Subcutaneous abdominal adipose tissue (tissue), 5 donors: Measurements from ENCODE around the gene ST6GAL2.
A peak's percentile ranks its signal among the peaks of the same experiment; 100 is the strongest.

Experiments
- H3K27ac ChIP-seq: one replicate; pipeline ENCODE4 v1.7.0; 2013; ENCODE audit warnings: low read depth, mild to moderate bottlenecking, inconsistent platforms, low read length, moderate library complexity
- H3K27me3 ChIP-seq, 5 donors: one replicate each; pipeline ENCODE4 v1.7.0; 2013; ENCODE audit warnings: low read length in 5 of 5, inconsistent platforms in 1 of 5; ENCODE audit not compliant: control insufficient read depth in 5 of 5, insufficient read depth in 4 of 5
- H3K36me3 ChIP-seq, 5 donors: one replicate each; pipeline ENCODE4 v1.7.0; 2013; ENCODE audit warnings: low read length in 5 of 5; ENCODE audit not compliant: control insufficient read depth in 5 of 5, insufficient read depth in 5 of 5
- H3K4me1 ChIP-seq, 5 donors: one replicate each; pipeline ENCODE4 v1.7.0; 2013; ENCODE audit warnings: low read length in 5 of 5, mild to moderate bottlenecking in 3 of 5, moderate library complexity in 1 of 5; ENCODE audit not compliant: control insufficient read depth in 5 of 5, insufficient read depth in 5 of 5
- H3K4me3 ChIP-seq, 5 donors: one replicate each; pipeline ENCODE4 v1.7.0; 2013; ENCODE audit warnings: low read length in 5 of 5, low read depth in 1 of 5
- H3K9ac ChIP-seq, 5 donors: one replicate each; pipeline ENCODE4 v1.7.0; 2013; ENCODE audit warnings: low read length in 5 of 5, mild to moderate bottlenecking in 4 of 5, moderate library complexity in 3 of 5
- H3K9me3 ChIP-seq, 5 donors: one replicate each; pipeline ENCODE4 v1.7.0; 2013; ENCODE audit warnings: low read length in 5 of 5; ENCODE audit not compliant: control insufficient read depth in 5 of 5
- donor health status: healthy.
- donor health status: healthy.
- donor health status: healthy.
- donor health status: healthy.
- donor health status: healthy.

The ST6GAL2 gene

GRCh38 chr2:106866641-106867040, 19.3 kb downstream of the ST6GAL2 start:
- H3K9ac ChIP-seq = no peak overlapping the region
- H3K27ac ChIP-seq = no peak overlapping the region
- H3K9me3 ChIP-seq = no peaks in the 10 kb centered on the region
- no peaks in the 10 kb centered on the region for H3K36me3 ChIP-seq
- peaks cover 0 to 15% (median 12%) of the 10 kb centered on the region in 5 donors for H3K4me1 ChIP-seq
- peak overlapping the region in 1 of 5 donors; percentile 6 for H3K4me3 ChIP-seq
- H3K27me3 ChIP-seq = no peaks in the 10 kb centered on the region

- no peak overlapping the region for H3K27ac ChIP-seq
- H3K27me3 ChIP-seq = no peaks in the 10 kb centered on the region
- peaks cover 0 to 15% (median 12%) of the 10 kb centered on the region in 5 donors for H3K4me1 ChIP-seq
- H3K9me3 ChIP-seq = peaks cover 0 to 8% (median 6%) of the 10 kb centered on the region in 5 donors
- no peaks in the 10 kb centered on the region for H3K36me3 ChIP-seq
- no peak overlapping the region for H3K4me3 ChIP-seq
- no peak overlapping the region for H3K9ac ChIP-seq
Measured at GRCh38 chr2:106864051-106864450, 21.9 kb downstream of the ST6GAL2 start.

GRCh38 chr2:106863387-106863786, 22.6 kb downstream of the ST6GAL2 start:
- Histone ChIP-seq H3K27me3 (no peaks in the 10 kb centered on the region), H3K4me3 (no peak overlapping the region), H3K9me3 (peaks cover 6 to 15% (median 13%) of the 10 kb centered on the region in 5 donors), H3K4me1 (peaks cover 0 to 15% (median 12%) of the 10 kb centered on the region in 5 donors), H3K27ac (no peak overlapping the region), H3K36me3 (no peaks in the 10 kb centered on the region), H3K9ac (no peak overlapping the region)

- Histone ChIP-seq H3K27ac (no peak overlapping the region), H3K4me3 (no peak overlapping the region), H3K4me1 (no peaks in the 10 kb centered on the region), H3K9ac (no peak overlapping the region), H3K36me3 (no peaks in the 10 kb centered on the region), H3K9me3 (peaks cover 6 to 18% (median 17%) of the 10 kb centered on the region in 5 donors), H3K27me3 (no peaks in the 10 kb centered on the region)
Measured at GRCh38 chr2:106859498-106859897, 26.5 kb downstream of the ST6GAL2 start.

GRCh38 chr2:106858810-106859209, 27.2 kb downstream of the ST6GAL2 start:
- Histone ChIP-seq H3K9ac (no peak overlapping the region), H3K9me3 (peaks cover 6 to 18% (median 17%) of the 10 kb centered on the region in 5 donors), H3K36me3 (no peaks in the 10 kb centered on the region), H3K4me1 (no peaks in the 10 kb centered on the region), H3K4me3 (peak overlapping the region in 1 of 5 donors; percentile 33), H3K27ac (no peak overlapping the region), H3K27me3 (no peaks in the 10 kb centered on the region)

GRCh38 chr2:106857882-106858478, 28.0 kb downstream of the ST6GAL2 start:
- Histone ChIP-seq H3K4me3 (no peak overlapping the region), H3K27me3 (no peaks in the 10 kb centered on the region), H3K36me3 (no peaks in the 10 kb centered on the region), H3K4me1 (no peaks in the 10 kb centered on the region), H3K27ac (no peak overlapping the region), H3K9me3 (peaks cover 6 to 18% (median 17%) of the 10 kb centered on the region in 5 donors), H3K9ac (no peak overlapping the region)

GRCh38 chr2:106853631-106854030, 32.3 kb downstream of the ST6GAL2 start:
- Histone ChIP-seq H3K4me3 (no peak overlapping the region), H3K4me1 (peaks cover 0 to 15% (median 8%) of the 10 kb centered on the region in 5 donors), H3K27me3 (no peaks in the 10 kb centered on the region), H3K27ac (no peak overlapping the region), H3K9me3 (peaks cover 2 to 8% (median 5%) of the 10 kb centered on the region in 5 donors), H3K9ac (no peak overlapping the region), H3K36me3 (no peaks in the 10 kb centered on the region)

GRCh38 chr2:106851881-106852501, 34.0 kb downstream of the ST6GAL2 start:
- Histone ChIP-seq H3K36me3 (no peaks in the 10 kb centered on the region), H3K9ac (no peak overlapping the region), H3K27me3 (no peaks in the 10 kb centered on the region), H3K27ac (no peak overlapping the region), H3K9me3 (no peaks in the 10 kb centered on the region), H3K4me3 (no peak overlapping the region), H3K4me1 (peaks cover 0 to 15% (median 8%) of the 10 kb centered on the region in 5 donors)

- no peak overlapping the region for H3K27ac ChIP-seq
- H3K36me3 ChIP-seq = no peaks in the 10 kb centered on the region
- H3K9ac ChIP-seq = no peak overlapping the region
- no peak overlapping the region for H3K4me3 ChIP-seq
- no peaks in the 10 kb centered on the region for H3K27me3 ChIP-seq
- peaks cover 0 to 15% (median 8%) of the 10 kb centered on the region in 5 donors for H3K4me1 ChIP-seq
- no peaks in the 10 kb centered on the region for H3K9me3 ChIP-seq
Measured at GRCh38 chr2:106851087-106851874, 34.7 kb downstream of the ST6GAL2 start.

GRCh38 chr2:106849253-106849652, 36.7 kb downstream of the ST6GAL2 start:
- no peak overlapping the region for H3K27ac ChIP-seq
- no peaks in the 10 kb centered on the region for H3K9me3 ChIP-seq
- H3K4me1 ChIP-seq = peaks cover 0 to 15% (median 8%) of the 10 kb centered on the region in 5 donors
- no peaks in the 10 kb centered on the region for H3K36me3 ChIP-seq
- no peak overlapping the region for H3K9ac ChIP-seq
- no peak overlapping the region for H3K4me3 ChIP-seq
- H3K27me3 ChIP-seq = no peaks in the 10 kb centered on the region
